NCI-H1694 (cell line): ENCODE measurements around the gene SRRM4.
"Not testable (repeated sequence)": the region's sequence is repeated elsewhere in the genome, so short reads cannot be mapped to it uniquely, and the experiment has no call there.

Source experiments
- DNase-seq: peaks from one replicate; lab custom pipeline; 2025; lab: John Stamatoyannopoulos, UW

The SRRM4 gene

DNA sequence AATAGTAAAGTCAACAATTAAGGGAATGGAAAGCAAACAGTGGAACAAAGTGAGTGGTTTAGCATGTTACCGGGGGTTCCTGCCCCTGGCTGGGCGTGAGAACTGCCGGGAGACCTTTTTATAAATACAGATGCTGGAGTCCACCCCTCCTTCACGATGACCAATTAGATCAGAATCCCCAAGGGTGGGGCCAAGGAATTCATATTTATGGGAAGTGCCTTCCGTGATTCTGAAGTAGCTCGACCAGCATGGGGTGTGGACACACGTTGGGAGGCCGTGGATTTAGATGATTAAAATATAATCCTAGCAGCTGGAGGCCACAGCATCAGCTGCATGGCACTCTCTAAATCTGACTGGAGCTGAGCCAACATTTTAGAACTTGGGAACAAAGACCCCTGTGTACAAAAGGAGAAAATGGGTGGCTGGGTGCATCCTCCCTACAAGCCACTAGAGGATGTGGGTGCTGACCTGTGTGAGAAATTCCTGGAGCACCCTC lies 87.9 kb downstream of the SRRM4 start:
- no peak for DNase-seq

DNA sequence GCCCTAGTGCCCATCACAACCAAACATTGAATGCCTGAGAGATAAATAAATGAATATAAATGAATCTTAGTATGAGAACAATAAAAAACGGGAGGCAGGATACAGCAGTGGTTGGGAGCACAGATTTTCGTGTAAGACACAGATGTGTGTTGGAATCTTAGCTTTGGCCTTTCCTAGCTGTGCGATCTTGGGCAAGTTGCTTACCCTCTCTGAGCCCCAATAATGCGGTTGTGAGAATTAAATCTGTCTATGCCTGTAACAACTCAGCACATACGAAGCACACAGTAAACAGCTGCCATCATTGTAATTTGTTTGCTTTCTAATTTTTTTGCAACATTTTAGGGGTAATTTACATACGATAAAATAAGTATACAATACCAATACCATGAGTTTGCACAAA lies 89.8 kb downstream of the SRRM4 start:
- no peak for DNase-seq

DNA sequence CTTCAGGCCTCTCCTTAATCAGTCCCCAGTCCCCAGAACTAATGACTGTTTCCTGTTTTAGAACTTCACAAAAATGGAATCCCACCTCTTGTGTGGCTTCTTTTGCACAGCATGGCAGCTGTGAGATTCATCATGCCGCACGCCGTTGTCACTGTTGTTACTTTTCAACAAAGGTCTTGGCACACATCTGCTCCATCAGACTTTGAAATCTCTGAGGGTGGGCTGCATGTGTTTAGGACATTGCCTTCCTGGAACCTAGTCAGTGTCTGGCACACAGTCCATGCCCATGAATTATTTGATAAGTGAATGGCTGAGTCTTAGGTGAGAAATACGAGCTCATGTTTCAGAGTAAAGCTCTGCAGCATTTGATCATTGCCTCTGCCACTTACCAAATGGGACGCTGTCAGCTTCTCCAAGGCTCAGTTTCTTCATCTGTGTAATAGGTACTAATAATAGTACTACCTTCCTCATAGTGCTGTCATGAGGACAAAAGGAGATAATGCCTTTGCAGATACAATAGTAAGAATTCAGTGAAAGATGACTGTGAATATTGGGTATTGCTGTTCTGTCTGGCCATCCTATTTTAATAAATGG lies 90.4 kb downstream of the SRRM4 start:
- DNase-seq, result no peak

DNA sequence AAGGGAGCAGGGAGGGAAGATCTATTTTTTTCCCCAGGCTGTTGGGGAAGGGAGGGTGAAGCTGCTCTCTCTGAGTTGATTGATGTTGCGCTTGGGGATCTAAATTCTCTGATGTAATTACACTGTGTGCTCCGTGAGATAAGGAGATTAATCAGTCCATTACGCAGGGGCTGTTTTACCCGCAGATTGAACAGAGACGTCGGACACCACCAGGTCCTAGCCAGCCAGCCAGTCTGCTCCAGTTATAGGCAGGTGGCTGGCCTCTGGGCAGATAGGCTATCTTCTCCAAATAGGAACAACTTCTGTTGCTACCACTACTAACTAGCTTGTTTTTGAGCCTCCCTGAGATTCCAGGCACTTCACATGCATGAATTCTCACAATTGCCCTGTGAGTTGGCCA lies 91.1 kb downstream of the SRRM4 start:
- DNase-seq, result no peak

DNA sequence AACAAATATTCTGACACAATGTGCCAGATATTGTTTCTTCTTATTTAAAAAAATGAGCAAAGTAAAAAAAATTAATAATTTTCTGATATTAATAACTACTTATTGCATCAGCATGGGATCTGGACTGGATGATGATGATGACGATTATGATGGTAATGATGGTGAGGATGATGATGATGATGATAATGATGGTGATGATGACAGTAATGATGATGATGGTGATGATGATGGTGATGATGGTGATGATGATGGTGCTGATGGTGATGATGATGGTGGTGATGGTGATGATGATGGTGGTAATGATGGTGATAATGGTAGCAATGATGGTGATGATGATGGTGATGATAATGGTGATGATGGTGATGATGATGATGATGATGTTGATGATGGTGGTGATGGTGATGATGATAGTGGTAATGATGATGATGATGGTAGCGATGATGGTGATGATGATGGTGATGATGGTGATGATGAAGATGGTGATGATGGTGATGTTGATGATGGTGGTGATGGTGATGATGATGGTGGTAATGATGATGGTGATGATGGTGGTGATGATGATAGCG lies 94.0 kb downstream of the SRRM4 start:
- DNase-seq, result no peak

DNA sequence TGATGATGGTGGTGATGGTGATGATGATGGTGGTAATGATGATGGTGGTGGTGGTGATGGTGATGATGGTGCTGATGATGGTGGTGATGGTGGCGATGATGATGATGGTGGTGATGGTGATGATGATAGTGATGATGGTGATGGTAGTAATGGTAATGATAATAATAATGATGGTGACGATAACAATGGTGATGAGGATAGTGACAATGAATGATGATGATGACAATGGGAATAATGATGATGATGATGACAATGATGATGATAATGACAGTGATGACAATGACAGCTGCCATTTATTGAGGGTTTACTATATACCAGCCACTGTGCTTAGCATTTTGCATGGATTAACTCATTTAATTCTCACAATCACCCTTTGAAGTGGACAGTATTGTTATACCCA lies 94.6 kb downstream of the SRRM4 start:
- DNase-seq, result no peak

DNA sequence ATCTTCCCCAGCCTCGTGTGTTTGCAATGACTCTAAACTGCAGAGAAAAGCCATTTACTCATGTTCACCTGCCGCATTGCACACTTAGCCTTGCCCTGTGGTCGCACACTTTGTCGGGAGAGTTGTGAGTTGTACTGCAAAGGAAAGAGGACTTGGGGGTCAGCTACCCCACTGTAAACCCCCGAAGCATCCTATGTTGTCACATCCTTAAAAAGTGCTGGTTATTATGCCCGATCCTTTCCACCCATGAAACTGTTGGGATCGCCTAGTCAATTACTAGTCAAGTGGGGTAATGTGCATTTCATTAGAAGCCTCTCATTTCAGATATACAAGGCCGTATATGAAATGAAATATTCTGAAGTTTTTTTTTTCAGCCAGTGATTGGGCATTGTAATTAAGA lies 98.2 kb downstream of the SRRM4 start:
- no peak for DNase-seq

DNA sequence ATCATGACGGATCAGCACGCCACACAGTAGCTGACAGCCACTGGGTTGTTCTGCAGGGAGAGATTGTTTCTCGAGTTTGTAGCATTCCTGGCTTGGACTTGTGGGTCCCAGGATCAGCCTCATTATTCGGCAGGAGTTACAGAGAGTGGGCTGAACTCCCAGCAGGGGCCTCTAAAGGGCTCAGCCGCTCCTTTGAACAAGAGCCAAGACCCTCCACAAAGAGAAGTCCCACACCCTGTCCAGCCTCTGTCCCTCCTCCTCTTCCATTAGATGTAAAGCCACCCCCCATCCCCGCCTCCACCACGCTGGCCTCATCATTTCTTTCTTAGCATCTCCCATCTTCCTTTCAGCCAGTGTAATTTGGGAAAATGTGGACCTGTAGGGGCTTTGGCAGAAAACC lies 100.7 kb downstream of the SRRM4 start:
- DNase-seq, result no peak

DNA sequence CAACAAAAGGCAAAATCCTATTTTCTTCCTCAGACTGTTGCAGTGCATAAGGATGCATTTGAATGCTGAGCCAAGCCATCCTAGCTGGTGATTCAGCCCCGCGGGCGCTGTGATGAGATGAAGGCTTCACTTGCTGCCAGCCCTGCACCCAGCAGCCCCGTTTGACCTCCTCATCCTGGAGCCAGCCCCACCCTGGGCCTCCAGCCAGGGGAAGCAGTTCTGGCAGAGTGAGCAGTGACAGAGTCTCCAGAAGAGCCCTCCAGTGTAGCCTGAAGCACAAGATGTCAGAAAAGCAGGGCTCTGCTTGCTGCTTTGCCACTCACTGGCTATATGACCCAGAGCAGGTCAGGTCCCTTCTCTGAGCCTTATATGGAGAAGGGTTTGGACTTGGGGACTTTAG lies 101.2 kb downstream of the SRRM4 start:
- DNase-seq, result peak; percentile 48

DNA sequence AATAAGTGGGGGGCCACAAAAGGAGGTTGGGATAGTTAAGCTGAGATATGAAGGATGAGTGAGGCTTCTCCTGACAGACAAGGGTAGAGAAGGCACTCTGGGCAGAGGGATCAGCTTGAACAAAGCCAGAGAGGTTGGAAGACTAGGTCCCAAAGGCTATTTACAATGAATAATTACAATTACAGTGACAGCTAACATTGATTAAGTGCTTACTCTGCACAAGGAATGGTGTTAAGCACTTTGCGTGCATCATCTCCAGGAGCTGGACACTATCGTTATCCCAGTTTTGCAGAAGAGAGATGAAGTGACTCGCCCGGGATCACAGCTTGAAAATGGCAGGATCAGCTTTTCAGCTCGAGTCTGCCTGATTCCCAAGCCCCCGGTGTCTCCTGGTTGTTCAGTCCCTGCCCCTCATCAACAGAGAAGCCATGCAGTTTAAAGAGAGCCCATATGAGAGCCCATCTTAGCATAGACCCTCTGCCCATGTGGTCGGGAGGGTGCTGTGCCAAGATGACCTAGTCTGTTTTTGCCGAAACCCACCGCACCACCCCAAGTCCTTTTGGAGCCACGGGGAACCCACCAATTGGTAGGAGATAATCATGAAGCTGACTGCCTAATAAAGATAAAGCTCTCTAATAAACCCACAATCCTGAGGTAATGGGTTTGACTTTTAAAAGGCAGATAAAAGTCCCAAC lies 107.5 kb downstream of the SRRM4 start:
- DNase-seq, result no peak

DNA sequence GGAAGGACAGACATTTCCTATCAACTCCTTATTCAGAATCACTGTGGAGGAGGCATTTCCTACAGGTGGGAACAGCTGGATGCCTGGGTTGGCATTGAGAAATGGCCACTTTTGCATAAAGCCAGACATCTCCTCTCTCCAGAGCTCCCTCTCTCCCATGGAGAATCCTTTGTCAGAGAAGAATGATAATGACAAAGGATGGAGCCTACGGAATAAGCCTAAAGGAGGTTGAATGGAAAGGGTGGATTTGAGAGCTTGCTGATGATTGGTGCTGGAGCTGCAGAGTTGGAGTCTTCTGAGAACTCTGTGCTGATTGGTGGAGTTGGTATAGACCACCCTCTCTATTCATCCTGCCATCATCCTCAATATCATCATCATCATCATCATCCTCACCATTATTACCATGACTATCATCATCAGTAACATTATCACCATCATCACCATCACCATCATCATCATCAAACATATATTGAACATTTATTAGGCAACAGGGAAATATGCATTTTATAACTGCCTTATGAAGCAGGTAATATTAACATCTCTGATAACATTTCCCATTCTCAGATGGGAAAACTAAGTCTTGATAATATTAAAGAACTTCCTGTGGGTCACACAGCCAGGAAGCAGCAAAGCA lies 108.2 kb downstream of the SRRM4 start:
- DNase-seq, result no peak

DNA sequence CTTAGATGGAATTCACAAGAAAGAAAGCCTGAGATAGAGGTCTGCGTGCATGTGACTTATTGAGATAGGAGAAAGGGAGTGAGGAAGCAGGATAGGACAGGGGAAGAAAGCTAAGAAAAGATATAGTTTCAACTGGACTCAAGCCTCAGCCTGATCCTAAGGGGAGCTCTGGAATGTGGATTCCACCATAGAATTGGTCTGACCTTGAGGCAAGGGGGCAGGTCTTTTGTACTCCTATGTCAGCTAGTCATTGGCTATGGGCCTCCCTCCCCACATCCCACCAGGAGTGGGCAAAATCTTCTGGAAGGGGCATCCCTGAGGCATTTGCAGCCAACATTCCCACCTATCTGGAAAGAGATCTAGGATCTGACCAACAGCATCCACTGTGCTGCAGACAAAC lies 108.9 kb downstream of the SRRM4 start:
- DNase-seq, result no peak

DNA sequence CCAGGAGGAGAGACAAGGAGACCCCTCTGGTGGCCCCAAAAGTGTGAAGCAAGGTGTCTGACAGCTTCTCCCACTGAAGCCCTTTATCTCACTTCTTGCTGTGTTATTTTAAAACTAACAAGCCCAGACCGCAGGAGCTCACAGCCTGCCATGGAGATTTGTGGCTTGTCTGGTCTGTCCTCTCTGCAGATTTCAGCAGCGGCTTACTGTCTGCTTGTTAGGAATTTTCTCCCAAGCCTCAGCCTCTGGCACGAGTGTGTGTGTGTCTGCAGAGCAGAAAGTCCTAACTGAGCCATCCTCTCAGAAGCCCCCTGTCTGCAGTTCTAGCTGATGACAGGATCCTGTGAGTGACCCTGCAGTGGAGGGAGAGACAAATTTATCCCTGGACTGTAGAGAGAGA lies 109.5 kb downstream of the SRRM4 start:
- DNase-seq, result no peak

DNA sequence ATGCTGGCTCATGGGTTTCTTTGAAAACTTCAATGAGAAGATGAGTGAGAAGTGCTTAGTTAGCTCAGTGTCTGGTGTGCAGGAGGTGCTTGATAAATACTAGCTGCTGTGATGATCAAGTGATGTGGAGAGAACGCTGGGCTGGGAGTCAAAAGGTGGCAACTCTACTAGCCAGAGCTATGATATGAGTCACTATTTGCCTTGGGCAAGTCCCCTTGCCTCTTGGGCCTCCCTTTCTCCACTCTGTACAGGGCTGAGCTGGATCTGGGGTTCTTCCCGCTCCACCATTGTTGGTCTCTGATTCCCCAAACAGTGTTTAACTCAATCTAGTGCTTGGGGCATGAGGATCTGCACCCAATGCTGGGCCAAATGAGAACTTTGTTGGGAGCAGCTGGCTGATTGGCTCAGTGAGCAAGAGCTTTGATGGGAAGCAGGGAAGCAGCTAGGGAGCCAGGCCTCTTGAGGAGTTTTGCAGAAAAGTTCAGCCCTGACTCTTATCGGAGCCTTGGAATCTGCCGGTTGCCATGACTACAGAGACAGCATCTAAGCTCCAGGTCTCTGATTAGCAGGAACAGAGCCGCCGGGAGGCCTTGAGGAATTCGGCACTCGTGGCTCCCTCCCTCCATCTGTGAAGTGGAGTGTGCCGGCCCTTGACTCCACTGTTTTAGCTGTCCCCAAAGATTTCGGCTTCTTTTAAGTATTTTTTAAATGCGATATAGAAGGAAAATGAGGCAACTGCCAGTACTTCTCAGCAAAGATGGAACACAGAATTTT lies 115.3 kb downstream of the SRRM4 start:
- no peak for DNase-seq

DNA sequence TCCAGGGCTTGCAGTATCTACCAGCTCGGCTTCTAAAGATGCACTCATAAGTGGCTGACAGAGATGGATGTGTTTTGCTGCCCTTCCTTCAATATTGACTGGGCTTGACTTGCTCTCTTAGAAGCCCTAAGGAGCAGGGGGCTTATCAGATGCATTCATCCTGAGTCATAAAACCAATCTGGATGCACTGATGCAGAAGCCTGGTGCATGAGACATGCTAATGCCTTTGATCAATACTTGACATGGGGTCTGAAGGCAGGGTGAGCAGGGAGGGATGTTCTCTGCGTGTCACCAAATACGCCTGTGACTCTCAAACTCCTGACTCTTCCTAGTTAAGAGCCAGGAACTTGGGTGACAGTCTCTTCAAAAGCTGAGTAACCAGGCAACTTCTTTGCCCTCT lies 119.6 kb downstream of the SRRM4 start:
- DNase-seq, result no peak

DNA sequence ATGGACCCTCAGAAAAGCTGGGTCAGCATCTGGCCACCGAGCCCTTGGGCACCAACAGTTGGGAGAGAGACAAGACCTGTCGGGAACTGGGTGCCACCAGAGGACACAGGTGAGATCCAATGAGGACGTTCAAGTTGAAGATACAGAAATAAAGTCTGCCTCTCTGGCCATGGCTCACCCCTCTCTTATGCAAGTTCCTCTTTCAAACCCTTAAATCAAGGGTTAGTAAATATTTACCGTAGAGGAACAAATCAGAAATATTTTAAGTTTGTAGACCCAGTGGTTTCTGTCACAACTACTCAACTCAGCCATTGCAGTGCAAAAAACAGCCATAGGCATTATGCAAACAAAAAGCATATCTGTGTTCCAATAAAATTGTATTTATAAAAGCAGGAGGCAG lies 120.9 kb downstream of the SRRM4 start:
- DNase-seq, result no peak

DNA sequence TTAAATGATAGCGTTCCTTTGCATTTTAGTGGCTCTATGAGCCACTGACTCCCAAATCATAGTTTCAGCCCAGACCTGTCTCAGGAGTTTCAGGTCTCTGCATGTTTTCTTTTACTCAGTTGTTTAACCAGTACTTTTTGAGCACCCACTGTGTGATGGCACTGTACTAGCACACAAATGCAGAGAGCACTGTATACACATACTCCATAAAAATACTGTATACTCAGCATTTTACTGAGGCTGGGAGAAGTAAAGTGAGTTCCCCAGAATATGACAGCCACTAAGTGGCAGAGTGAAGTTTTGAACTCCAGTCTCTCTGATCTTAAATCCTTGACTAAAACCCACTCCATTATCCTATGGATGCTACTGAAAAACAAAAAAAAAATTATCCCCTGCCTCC lies 121.4 kb downstream of the SRRM4 start:
- no peak for DNase-seq

DNA sequence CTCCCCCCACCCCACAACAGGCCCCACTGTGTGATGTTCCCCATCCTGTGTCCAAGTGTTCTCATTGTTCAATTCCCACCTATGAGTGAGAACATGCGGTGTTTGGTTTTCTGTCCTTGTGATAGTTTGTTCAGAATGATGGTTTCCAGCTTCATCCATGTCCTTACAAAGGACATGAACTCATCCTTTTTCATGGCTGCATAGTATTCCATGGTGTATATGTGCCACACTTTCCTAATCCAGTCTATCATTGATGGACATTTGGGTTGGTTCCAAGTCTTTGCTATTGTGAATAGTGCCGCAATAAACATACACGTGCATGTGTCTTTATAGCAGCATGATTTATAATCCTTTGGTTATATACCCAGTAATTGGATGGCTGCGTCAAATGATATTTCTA lies 123.6 kb downstream of the SRRM4 start:
- DNase-seq, result not testable (repeated sequence)

DNA sequence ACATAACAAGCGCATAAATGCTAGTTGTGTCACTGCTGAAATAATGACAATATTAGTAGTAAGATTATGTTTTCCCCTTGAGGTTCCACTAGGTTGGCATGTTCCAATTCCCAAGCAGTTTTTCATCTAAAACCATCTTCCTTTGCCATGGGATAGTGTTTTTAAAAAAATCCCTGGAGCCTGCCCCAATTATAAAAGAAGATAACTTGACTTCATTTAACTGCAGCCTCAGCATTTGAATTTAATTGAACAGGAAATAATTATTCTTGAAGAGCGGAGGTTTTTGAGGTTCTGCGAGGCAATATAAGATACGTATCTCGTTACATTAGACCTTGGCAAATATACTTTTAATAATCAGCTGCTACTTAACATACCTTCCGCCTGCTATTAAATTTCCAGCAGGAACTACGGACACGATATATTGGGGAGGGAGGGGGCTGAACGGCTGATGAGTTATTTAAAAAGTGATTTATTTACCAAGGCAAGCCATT lies 132.2 kb downstream of the SRRM4 start:
- DNase-seq, result no peak

DNA sequence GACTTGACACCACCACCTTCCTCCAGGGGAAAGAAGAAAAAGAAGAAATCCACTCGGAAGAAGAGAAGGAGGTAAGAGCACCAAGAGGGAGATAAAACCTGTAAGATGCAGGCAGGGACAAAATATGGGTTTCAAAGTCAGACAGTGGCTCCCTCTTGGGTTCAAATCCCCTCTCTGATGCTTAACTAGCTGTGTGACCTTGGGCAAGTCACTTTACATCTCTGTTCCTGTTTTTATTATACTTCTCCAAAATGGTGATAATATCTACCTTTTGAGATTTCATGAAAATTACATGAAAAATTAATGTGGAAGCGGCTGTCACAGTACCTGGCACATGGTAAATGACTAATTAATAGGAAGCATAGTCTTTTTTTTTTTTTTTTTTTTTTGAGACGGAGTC lies 133.0 kb downstream of the SRRM4 start:
- no peak for DNase-seq

DNA sequence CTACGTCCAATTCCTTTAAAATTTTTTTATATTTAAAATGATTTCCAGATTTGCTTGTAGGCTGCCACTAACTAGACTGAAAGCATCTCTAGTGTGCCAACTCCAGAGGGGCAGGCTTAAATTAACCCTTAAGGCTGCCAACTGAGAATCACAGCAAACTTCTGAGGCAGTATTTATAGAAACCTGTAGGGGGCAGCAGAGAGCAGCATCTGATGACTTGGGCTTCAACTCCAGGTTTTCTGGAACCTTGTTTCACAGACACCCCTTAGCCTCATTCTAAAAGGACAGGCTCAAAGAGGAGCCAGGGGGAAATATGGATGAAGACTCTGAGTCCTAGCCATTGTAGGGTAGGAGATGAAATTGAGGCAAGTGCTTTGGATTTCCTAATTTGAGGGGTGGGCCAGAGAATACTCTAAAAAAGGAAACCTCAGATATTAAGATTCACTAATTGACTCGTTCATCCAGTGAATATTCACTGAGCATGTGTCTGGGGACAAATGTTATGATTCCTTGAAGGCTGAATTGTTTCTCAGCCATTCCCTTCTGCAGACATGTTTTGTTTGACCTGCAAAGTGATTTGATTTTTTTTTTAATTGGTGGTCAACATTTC lies 134.1 kb downstream of the SRRM4 start:
- DNase-seq, result peak; percentile 72

DNA sequence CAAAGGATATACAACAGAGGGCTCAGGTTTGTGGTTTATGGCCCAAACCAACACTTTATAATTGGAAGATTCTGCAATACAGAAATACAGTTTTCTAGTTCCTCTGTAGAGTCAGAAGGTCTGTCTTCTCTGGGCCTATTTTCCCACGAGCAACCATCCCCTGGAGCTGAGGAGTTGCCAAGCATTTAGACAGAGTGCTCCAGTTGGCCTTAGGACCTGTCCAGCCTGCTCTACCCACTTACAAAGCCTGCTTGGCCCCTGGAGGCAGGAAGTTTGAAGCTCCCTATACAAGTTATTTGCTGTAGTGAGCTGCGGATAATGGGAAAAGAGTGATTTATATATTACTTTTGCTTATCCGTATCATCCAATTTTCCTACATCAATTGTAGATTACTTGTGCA lies 136.6 kb downstream of the SRRM4 start:
- DNase-seq, result no peak
